SK-N-SH (cell line): ENCODE data around the gene RNF111. TPM values are rescaled to one million over a fixed set of nuclear protein-coding genes. Genes with fewer than 3 reads are reported as not detected.

Source experiments
- CTCF ChIA-PET: fragments of 300-600, 350-600 bp; formaldehyde crosslinking; extraction: SDS; loops from one replicate; lab custom pipeline; 2021; lab: Yijun Ruan, JAX
- POLR2A ChIA-PET: fragments of 350-600 bp; sonication (Branson Sonifier 250); formaldehyde crosslinking; extraction: SDS; loops from one replicate; lab custom pipeline; 2020; ENCODE audit warnings: antibody characterized with exemption, inconsistent platforms; lab: Yijun Ruan, JAX
- DNase-seq: peaks from one replicate; pipeline ENCODE4 v3.0.0; 2012
- H2AFZ ChIP-seq: fragments of 200-600 bp; sonication (generic); 2 replicates; pipeline ENCODE4 v1.8.1; 2016; ENCODE audit warnings: antibody characterized with exemption, mild to moderate bottlenecking, low read depth
- H3F3A ChIP-seq: fragments of 200-600 bp; sonication (generic); replicated peaks from 2 replicates; pipeline ENCODE3; 2016; ENCODE audit warnings: antibody characterized with exemption, mild to moderate bottlenecking; ENCODE audit not compliant: insufficient read depth
- H3K27ac ChIP-seq, 2 experiments: fragments of 200-500 bp in 1 of 2; fragments of 200-600 bp in 1 of 2; sonication (Bioruptor generic) in 1 of 2; sonication (generic), shearing (Covaris generic) in 1 of 2; 2 replicates each; pipeline versions ENCODE4 v1.5.1 to v1.6.1; 2014 to 2016; ENCODE audit warnings: low read depth in 2 of 2, inconsistent platforms in 1 of 2, low read length in 1 of 2, mild to moderate bottlenecking in 1 of 2, mixed read lengths in 1 of 2
- H3K27me3 ChIP-seq: fragments of 200-600 bp; sonication (generic), shearing (Covaris generic); 2 replicates; pipeline ENCODE4 v1.6.1; 2016; ENCODE audit warnings: mixed run types; ENCODE audit not compliant: insufficient read depth
- H3K36me3 ChIP-seq, 2 experiments: fragments of 200-500 bp in 1 of 2; fragments of 200-600 bp in 1 of 2; sonication (Bioruptor generic) in 1 of 2; sonication (generic) in 1 of 2; replicated peaks in 1 of 2; 2 replicates each; pipeline versions ENCODE3 to v1.5.1; 2014 to 2016; ENCODE audit warnings: low read length in 1 of 2, mild to moderate bottlenecking in 1 of 2; ENCODE audit not compliant: insufficient read depth in 2 of 2, control insufficient read depth in 1 of 2
- H3K4me1 ChIP-seq, 2 experiments: fragments of 200-500 bp in 1 of 2; fragments of 200-600 bp in 1 of 2; sonication (Bioruptor generic) in 1 of 2; sonication (generic), shearing (Covaris generic) in 1 of 2; 2 replicates each; pipeline versions ENCODE4 v1.5.1 to v1.6.1; 2014 to 2016; ENCODE audit warnings: low read depth in 1 of 2, low read length in 1 of 2, mixed run types in 1 of 2; ENCODE audit not compliant: insufficient read depth in 2 of 2, control insufficient read depth in 1 of 2
- H3K4me2 ChIP-seq: fragments of 200-600 bp; sonication (generic), shearing (Covaris generic); 2 replicates; pipeline ENCODE4 v1.6.1; 2017; ENCODE audit warnings: mixed run types
- H3K4me3 ChIP-seq, 2 experiments: fragments of 200-500 bp in 1 of 2; fragments of 200-600 bp in 1 of 2; sonication (Bioruptor generic) in 1 of 2; sonication (generic), shearing (Covaris generic) in 1 of 2; 2 replicates each; pipeline versions ENCODE4 v1.5.1 to v1.8.1; 2014 to 2016; ENCODE audit warnings: low read depth in 2 of 2, inconsistent platforms in 1 of 2, low read length in 1 of 2, mild to moderate bottlenecking in 1 of 2, mixed read lengths in 1 of 2, moderate library complexity in 1 of 2
- H3K79me2 ChIP-seq: fragments of 200-600 bp; sonication (generic); 2 replicates; pipeline ENCODE4 v1.8.1; 2017; ENCODE audit warnings: mild to moderate bottlenecking; ENCODE audit not compliant: insufficient read depth
- H3K9ac ChIP-seq: fragments of 200-600 bp; sonication (generic); 2 replicates; pipeline ENCODE4 v1.6.1; 2017; ENCODE audit warnings: mixed run types
- H3K9me2 ChIP-seq: fragments of 200-600 bp; sonication (generic); 2 replicates; pipeline ENCODE4 v1.6.1; 2017; ENCODE audit warnings: mixed run types
- H3K9me3 ChIP-seq: fragments of 200-600 bp; sonication (generic); 2 replicates; pipeline ENCODE4 v1.6.1; 2017; ENCODE audit warnings: mixed run types, mild to moderate bottlenecking, moderate library complexity
- H4K20me1 ChIP-seq: fragments of 200-600 bp; sonication (generic); 2 replicates; pipeline ENCODE4 v1.6.1; 2017; ENCODE audit warnings: mild to moderate bottlenecking, mixed run types; ENCODE audit not compliant: insufficient read depth
- CTCF ChIP-seq: fragments of 200-600 bp; sonication (generic); IDR thresholded peaks from 2 replicates; pipeline ENCODE4 v1.6.1; 2017; ENCODE audit warnings: antibody characterized with exemption, mild to moderate bottlenecking, moderate library complexity
- ELF1 ChIP-seq: IDR thresholded peaks from 2 replicates; pipeline ENCODE4 v1.4.0; 2012
- EP300 ChIP-seq, 2 experiments: IDR thresholded peaks; 2 replicates each; pipeline versions ENCODE4 v1.4.0 to v1.6.1; 2012; ENCODE audit warnings: borderline replicate concordance in 1 of 2, low read depth in 1 of 2, low read length in 1 of 2
- FOXM1 ChIP-seq: IDR thresholded peaks from 2 replicates; pipeline ENCODE4 v1.4.0; 2012; ENCODE audit warnings: low read depth, mild to moderate bottlenecking
- JUND ChIP-seq: IDR thresholded peaks from 2 replicates; pipeline ENCODE4 v1.4.0; 2012
- MAX ChIP-seq: IDR thresholded peaks from 2 replicates; pipeline ENCODE4 v1.4.0; 2012; ENCODE audit warnings: low read depth
- MEF2A ChIP-seq: IDR thresholded peaks from 2 replicates; pipeline ENCODE4 v1.4.0; 2012; ENCODE audit warnings: low read depth, borderline replicate concordance
- RFX5 ChIP-seq: IDR thresholded peaks from 2 replicates; pipeline ENCODE4 v1.6.1; 2012; ENCODE audit warnings: mild to moderate bottlenecking, improper control_type of control experiment, low read length
- RXRA ChIP-seq: IDR thresholded peaks from 2 replicates; pipeline ENCODE4 v1.4.0; 2012; ENCODE audit warnings: low read depth, mild to moderate bottlenecking, borderline replicate concordance
- SMC3 ChIP-seq: IDR thresholded peaks from 2 replicates; pipeline ENCODE4 v1.6.1; 2012; ENCODE audit warnings: low read depth, low read length, improper control_type of control experiment
- TEAD4 ChIP-seq: IDR thresholded peaks from 2 replicates; pipeline ENCODE4 v1.4.0; 2012; ENCODE audit warnings: mild to moderate bottlenecking, borderline replicate concordance; ENCODE audit not compliant: insufficient read depth
- ZBTB33 ChIP-seq: IDR thresholded peaks from 2 replicates; pipeline ENCODE4 v1.4.0; 2012; ENCODE audit warnings: low read depth, borderline replicate concordance
- whole genome bisulfite sequencing: methylation state at CpG from one replicate; pipeline ENCODE4 v1.1.6; 2017; ENCODE audit warnings: low lambda C conversion rate; 5-methylcytosine and 5-hydroxymethylcytosine counted together
- polyA plus RNA-seq, 3 experiments: library from polyadenylated mRNA; depleted of rRNA; stranded (reverse); fragments of >200 nt; gene quantifications; 2 replicates each; pipeline ENCODE4 v1.2.3, GENCODE V29; 2012
- TF ChIP-seq, protein P1 (sequence below): fragments of 150-350 bp; IDR thresholded peaks from 2 replicates; pipeline ENCODE4 v1.6.1; 2017; ENCODE audit warnings: antibody characterized with exemption, low read length, low read depth, borderline replicate concordance

The RNF111 gene
- polyA plus RNA-seq, 1 of the 3 experiments (the other 2 are of a cell fraction) = 16.5 TPM

- H3K36me3 ChIP-seq = peaks cover 4 to 13% of the 10 kb centered on the region in 2 experiments
- peaks cover 45% of the 10 kb centered on the region; the same call in 1 of the 2 replicates for H4K20me1 ChIP-seq
- WGBS = 96% methylated on average over 2 of the region's 2 CpGs
- H3K9ac ChIP-seq = no peak overlapping the region
- H3K9me3 ChIP-seq = no peaks in the 10 kb centered on the region
- H3K27ac ChIP-seq = no peak overlapping the region
- 0 out of 4 replicates have a peak, but pooled peaks cover 0 to 5% of the 10 kb centered on the region in 2 experiments for H3K4me1 ChIP-seq
- POLR2A ChIA-PET = no interaction called here
- H3K4me3 ChIP-seq = no peak overlapping the region; a peak in 1 of 4 replicates
- no peak for DNase-seq
- peaks cover 2% of the 10 kb centered on the region for H3F3A ChIP-seq
- peaks cover 91% of the 10 kb centered on the region for H3K79me2 ChIP-seq
- no peaks in the 10 kb centered on the region for H3K9me2 ChIP-seq
- no peaks in the 10 kb centered on the region for H3K27me3 ChIP-seq
- TF ChIP-seq CTCF (no peak), EP300 (IDR thresholded peaks at IDR 0.05; ENCODE audit: borderline replicate concordance in 1 of 2, low read depth in 1 of 2, low read length in 1 of 2) (no peak), MAX (no peak), FOXM1 (no peak), JUND (no peak), RXRA (no peak), TEAD4 (no peak), MEF2A (no peak), SMC3 (no peak), RFX5 (no peak), ZBTB33 (no peak), ELF1 (no peak)
- TF ChIP-seq, protein P1, sequence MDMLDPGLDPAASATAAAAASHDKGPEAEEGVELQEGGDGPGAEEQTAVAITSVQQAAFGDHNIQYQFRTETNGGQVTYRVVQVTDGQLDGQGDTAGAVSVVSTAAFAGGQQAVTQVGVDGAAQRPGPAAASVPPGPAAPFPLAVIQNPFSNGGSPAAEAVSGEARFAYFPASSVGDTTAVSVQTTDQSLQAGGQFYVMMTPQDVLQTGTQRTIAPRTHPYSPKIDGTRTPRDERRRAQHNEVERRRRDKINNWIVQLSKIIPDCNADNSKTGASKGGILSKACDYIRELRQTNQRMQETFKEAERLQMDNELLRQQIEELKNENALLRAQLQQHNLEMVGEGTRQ = no peak
- no peak overlapping the region for H2AFZ ChIP-seq
- CTCF ChIA-PET = interaction anchor here (0.6 to 1.5 kb wide), 2 partner anchors 10 to 12 kb away, joined by 3 to 4 read pairs; no protein-coding TSS in a partner anchor
- H3K4me2 ChIP-seq = no peak overlapping the region
These were observed 30.0 kb downstream of the RNF111 start for GRCh38 chr15:59017449-59017848.
